ENCODE results near the gene ETV6. TPM values are rescaled to one million over a fixed set of nuclear protein-coding genes. Genes with fewer than 3 reads are reported as not detected.
A peak's percentile ranks its signal among the peaks of the same experiment; 100 is the strongest.

The ETV6 gene
- total RNA-seq, 1 experiment from 2014 or later, result 12.4 TPM

DNA sequence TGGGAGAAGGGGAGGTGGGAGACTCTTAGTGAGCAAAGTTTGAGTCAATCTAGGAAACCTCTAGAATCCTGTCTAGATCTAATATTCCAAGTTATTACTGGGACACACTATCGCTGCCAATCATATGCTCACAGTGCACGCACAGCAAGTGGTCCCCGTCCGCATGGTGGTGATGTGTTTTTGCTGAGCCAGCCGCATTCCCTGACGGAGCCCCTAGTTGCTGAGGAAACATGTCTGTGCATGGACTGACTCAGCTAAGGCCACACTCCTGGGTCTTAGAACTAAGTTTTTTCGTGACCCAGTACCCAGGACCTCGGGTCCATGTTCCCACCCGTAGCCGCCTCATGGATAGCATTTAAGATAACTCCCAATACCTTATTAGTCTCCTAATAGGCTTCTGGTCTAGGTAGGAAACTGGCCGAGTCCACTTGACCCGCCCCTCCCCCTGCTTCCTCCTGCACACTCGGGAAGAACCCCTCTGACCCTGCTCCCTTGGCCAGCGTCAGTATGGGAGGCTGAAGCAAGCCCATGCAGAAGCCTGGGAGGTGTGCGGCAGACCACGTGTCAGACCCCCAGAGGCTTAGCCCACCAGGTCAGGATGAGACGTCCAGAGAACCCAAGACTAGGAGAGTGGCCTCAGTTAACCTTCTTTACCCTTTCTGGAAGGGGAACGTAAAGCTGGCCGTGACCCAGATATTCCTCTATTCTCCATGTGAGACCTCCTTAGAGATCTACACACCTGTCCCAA lies 200.5 kb downstream of the ETV6 start:
- DNase-seq (ENCODE audit: low read depth), result no peak

DNA sequence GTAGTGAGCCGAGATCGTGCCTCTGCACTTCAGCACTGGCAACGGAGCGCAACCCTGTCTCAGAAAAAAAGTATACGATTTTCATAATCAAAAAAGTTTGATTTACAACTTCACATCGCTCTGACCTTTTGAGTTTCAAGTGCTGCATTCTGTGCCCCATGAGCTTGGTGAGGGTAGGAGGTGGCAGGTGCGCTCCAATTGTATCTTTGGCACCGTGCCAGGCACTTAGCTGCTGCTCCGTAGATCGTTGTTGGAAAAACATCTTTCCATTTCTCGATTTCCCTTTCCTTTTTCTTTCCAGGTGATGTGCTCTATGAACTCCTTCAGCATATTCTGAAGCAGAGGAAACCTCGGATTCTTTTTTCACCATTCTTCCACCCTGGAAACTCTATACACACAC lies 203.7 kb downstream of the ETV6 start:
- DNase-seq (ENCODE audit: low read depth), result no peak

DNA sequence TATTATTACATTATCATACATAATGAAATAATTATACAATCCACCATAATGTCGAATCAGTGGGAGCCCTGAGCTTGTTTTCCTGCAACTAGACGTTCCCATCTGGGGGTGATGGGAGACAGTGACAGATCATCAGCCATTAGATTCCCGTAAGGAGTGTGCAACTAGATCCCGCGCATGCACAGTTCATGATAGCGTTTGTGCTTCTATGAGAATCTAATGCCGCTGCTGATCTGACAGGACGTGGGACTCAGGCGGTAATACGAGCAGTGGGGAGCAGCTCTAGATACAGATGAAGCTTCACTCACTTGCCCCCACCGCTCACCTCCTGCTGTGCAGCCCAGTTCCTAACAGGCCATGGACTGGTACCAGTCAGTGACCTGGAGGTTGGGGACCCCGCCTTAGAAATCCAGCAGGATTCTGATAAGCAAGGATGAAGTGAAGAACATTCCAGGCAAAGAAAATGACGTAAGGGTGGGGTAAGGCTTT lies 204.6 kb downstream of the ETV6 start:
- DNase-seq (ENCODE audit: low read depth), result no peak

DNA sequence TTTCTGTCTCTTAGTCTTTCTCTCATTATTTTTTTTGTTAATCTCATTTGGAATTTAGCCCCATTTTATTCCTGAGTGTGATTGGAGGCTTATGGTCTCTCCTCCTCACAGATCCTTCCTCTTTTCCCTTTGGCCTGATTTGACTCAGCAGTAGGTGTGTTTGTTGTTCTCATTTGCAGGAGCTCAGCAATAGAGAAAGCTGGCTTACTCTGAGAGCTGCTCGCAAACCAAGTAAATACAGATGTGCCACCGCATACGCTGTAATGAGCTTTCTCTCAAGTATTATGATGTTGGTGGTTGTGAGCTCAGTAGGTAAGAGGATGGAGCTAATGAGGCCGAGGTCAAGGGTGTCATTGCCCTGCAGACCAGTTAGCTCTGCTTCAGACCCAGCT lies 206.5 kb downstream of the ETV6 start:
- DNase-seq (ENCODE audit: low read depth), result no peak

DNA sequence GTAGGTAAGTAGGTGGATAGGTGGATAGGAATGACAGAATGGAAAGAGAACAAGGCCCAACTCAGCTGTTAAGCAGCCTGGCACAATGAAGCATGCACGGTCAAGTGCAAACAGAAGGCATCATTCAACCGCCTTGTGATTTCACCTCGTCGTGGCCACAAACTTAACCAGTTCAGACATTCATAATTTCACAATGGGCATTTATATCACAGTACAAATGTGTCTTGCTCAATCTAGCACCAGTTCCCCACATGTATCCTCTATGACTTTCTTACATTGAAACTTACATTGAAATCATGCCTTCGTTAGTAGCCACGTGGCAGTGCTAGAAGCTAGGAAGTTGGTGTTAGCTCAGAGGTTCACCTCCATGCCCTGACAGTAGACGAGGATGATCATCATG lies 207.5 kb downstream of the ETV6 start:
- no peak for DNase-seq (ENCODE audit: low read depth)

DNA sequence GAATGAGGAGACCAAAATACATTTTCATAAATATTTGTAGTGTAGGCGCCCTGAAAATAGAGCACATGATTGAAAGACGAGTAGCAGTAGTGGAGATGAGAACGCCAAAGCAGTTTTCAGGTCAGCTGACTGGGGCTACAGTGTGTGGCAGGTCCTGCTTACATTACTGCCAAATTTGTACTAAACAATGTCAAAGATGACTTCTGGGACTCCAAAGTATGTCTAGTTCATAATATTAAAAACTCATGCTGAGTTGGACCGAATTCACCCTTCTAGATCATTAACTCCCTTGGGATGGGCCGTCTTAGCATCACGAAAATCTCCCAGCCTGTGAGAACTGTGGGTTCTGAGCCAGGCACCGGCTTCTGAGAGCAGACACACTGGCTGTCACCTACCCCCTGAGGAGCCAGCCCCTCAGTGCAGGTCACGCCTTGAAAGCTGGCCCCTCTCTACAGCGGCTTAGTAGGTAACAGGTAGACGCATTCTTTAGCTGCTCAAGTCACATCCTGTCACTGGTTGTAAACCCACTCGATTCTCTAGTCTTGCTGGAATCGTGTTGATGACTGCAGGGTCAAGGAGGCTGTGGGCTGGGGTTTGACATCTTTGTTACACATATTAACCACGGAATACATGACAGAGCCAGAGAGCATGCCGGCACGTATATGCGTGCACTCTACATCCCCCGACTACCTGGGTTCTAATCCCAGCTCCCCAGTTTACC lies 210.4 kb downstream of the ETV6 start:
- no peak for DNase-seq (ENCODE audit: low read depth)

DNA sequence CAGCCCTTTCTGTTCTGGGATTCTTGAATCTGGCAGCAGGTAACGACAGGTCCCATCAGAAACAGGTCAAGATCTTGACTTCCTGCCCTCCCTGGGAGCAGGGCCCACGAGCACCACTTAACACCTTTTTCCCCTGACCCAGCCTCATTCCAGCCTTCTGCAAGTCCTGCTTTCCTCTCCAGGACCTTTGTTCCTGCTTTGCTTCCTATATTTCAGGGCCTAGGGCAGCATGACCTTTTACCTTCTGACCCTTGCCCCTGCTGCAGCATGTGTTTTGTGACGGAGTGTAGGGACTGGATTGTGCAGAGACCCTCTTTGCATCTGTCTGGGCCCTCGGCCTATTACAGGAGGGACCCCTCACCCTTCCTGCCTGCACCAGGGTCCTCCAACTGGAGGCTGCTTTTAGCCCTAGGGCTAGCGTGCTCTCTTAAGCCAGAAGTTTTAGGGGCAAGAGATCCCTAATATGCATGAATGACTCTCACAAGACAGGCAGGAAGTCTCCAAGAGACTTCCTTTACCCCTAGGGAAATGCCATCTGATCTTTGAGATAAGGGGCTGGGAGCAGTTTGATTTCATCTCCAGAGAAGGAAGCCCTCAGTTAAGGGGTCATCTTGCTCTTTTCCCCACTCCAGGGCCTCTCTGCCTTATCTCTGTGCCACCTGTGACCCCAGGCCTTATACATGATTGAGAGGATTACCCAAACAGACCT lies 211.8 kb downstream of the ETV6 start:
- DNase-seq (ENCODE audit: low read depth), result no peak

DNA sequence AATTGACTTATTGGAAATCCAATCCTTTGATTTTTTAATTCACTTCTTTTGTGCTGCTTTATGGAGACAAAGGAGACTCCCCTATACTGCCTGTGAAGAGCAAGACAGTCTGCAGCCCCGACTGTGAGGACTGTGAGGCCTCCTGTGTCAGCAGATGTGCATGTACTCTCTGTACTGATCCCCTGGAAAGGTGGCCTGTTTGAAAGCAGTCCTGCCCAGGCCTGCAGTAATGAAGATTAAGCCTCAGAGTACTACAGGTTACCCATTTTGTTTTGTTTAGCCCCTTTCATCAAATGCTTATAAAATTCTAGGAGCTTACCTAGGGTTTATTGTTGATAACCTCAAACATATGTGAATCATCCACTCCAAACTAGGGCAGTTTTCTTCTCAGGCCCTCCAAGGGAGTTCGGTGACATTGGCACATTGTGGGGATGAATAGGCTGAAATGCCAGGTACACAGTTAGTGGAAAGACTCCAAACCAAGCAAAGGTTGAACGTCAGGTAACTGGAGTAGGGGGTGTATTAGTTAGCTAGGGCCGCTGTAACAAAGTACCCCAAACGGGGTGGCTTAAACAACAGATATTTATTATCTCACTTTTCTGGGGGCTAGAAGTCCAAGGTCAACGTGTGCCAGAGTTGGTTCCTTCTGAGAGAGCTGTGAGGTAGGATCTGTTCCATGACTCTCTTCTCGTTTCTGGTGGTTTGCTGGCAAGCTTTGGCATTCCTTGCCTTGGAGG lies 212.6 kb downstream of the ETV6 start:
- DNase-seq (ENCODE audit: low read depth), result no peak

DNA sequence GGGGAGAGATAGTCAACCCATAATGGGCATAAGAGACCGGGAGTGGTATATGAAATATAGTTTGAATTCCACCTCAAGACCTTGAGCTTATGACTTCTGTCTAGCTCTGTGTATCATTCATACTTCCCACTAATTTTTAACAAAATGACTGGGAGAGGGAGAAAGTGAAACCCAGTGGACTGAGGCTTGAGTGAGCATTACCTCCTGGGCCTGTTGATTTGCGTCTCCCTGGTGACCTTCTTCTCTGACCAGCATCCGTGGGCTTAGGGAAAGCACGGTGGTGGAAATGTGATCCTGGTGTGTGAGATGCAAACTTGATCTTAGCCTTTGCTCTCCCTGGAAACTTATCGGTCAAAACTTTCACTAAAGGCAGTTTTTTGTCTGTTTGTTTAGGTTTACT lies 213.3 kb downstream of the ETV6 start:
- DNase-seq (ENCODE audit: low read depth), result no peak

DNA sequence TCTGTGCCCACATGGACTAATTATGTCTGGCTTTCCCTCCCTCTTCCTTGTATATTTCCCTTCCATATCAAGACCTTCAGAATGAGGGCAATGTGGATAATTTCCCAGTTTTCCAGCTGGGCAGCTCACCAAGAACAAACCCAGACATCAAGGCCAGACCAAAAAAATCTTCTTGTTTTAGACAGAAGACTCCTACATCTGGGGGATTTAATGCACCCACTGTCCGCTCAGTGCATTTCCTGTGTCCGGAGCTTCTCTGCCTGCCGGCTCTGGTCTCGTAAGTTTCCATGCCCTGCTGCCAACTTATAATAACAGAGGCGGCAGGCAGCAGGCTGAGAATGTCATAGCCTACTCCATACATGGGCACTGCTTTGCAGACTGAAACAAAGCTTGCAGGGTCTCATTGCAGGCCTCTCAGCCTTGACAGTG lies 214.0 kb downstream of the ETV6 start:
- no peak for DNase-seq (ENCODE audit: low read depth)

DNA sequence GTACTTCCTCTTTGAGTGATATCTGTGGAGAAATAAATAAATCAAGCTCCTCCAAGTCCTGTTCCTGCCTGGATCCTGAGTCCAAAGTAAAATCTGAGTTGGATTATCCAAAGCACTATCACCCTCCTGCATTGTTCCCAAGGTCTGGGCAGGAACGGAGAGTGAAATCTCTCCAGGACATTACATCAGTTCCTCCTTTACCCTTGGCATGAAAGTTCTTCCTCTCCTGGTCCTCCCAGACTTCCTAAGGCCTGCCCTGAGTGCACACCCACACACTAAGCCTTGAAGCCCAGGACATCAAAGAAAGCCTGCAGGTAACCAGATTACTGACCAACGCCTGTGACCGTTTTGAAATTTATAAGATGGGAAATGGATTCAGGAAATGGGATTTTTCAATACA lies 214.5 kb downstream of the ETV6 start:
- no peak for DNase-seq (ENCODE audit: low read depth)

DNA sequence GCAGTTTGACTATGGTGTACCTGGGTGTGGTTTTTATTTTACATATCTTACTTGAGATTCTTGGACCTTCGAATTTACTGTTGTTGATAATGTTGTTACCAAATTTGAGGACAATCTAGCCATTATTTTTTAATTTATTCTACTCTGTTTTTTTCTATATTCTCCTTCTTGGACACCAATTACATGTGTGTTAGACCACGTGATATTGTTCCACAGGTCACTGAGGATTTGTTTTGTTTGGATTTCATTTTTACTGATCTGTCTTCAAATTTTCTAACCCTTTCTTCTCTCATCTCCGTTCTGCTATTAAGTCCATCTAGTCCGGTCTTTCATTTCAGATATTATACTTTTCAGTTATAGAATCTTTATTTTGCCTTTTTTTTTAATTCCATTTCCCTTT lies 216.3 kb downstream of the ETV6 start:
- no peak for DNase-seq (ENCODE audit: low read depth)

DNA sequence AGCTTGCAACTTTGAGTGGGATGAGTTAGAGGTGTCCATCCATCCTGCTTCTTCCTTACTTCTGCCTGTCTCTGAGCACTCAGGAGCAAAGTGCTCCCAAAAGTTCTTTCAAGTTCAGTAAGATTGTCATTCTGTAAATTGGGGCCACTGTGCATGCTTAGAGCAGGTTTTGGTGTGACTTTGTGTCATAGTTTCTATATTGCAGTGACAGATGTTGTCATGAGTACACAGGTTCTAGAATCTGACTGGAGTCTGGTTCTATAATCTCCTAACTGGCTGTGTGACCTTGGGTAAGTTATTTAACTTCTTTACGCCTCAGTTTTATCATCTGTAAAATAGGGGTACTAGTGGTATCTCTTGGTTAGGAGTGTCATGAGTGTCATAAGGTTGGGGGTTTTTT lies 218.6 kb downstream of the ETV6 start:
- no peak for DNase-seq (ENCODE audit: low read depth)

DNA sequence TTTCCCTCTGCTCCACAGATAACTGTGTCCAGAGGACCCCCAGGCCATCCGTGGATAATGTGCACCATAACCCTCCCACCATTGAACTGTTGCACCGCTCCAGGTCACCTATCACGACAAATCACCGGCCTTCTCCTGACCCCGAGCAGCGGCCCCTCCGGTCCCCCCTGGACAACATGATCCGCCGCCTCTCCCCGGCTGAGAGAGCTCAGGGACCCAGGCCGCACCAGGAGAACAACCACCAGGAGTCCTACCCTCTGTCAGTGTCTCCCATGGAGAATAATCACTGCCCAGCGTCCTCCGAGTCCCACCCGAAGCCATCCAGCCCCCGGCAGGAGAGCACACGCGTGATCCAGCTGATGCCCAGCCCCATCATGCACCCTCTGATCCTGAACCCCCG lies 219.9 kb downstream of the ETV6 start:
- DNase-seq (ENCODE audit: low read depth), result no peak

DNA sequence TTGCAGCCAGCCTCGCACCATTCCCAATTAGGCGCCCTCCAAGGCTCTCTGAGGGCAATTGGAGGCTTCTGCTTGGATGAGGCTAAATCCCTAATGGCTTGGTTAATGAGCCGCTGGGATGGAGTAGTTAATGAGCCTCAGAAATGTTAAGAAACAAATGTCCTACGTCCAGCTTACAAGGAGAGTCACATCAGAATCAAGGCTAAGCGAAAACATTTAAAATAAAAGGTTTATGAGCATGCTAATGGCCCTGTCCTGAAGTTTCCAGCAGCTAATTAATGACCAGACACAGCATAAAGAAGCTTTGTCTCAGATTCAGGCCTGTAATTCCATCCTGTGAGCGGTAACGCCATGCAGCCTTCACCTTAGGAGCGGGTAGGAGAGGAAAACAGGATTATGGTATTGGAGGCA lies 220.6 kb downstream of the ETV6 start:
- no peak for DNase-seq (ENCODE audit: low read depth)

DNA sequence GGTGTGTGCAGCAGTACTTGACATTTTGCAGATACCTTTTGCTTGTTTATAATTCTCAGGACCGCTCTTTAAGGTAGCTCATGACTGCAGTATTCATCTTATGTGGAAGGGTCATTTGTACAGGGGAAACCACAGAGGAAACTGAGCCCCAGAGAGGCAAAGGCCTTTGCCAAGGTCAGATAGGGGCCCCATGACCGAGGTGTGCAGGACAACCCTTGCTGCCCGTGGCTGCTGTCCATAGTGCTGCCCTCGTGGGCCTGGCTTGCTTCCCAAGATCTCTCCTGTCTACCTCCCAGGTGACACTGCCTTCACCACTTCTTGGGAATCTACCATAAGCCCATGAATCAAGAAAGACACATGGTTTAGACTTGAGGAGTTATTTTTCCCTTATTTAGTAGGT lies 222.6 kb downstream of the ETV6 start:
- no peak for DNase-seq (ENCODE audit: low read depth)

DNA sequence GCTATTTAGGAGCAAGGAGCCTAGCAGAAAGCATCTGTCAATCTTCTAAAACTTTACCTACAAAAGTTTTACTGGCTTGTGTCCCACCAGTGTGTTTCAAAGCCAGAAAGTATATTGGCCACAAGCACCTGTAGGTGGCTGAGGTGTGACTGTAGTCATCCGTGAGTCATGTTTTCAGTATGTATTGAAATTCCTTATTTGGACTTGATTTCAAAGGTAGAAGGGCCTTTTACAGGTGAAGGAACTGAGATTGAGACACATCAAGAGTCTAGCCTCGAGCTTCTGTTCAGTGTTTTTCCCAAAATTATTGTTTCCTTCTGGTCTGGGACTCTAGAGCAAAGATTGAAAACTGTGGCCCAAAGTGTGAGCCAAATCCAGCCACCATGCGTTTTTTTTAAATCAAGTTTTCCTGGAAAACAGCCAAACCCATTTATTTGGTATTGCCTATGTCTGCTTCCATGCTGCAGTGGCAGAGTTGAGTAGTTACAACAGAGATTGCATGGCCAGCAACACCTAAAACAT lies 226.0 kb downstream of the ETV6 start:
- no peak for DNase-seq (ENCODE audit: low read depth)

DNA sequence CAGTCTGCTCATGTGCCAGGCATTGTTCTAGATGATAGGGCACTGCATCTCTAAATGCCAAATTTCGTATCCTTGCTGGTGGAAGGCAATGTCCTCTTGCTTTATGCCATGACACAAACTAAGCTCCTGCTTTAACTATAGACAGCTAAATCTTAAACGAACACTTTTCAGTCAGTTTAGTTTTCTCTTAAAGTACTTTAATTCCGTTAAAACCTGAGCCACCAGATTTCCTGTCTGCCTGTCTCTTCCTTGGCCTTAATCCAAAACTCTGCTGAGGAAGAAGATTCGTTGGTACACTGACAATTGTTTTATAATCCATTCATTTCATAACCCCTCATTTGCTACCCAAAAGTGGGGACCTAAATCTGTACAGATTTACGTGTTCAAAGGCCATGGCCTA lies 226.8 kb downstream of the ETV6 start:
- DNase-seq (ENCODE audit: low read depth), result no peak

DNA sequence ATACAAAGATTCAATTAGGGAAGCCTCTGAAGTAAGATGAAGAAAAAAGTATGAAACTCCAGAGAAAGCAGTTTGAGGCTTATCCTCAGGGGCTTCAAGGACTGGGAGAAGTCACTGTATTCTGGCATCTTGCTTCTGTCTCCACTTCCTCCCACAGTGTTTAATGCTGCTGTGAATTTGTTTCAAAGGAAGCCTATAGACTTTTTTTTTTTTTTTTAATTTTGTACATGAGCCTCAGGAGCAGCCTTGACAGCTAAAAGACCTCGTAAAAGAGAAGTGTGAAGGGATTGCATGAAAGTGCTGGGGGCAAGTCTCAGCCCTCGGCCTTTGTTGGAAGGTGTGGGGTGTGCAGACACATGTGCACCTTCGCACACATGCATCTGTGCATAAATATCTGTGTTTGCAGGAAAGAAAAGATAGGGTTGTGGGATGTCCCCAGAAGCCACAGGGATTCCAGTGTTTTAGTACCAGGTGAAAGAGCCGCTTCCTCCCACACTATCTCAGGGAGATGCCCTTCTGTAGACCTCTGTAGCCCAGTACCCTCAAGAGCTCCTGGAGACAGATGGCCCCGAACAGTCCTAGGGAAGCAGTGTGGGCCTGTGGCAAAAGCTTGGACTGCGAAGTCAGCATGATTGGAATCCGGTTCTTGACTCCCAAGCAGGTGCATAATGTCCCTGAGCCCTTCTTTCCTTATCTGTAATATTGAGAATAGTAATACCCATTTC lies 227.8 kb downstream of the ETV6 start:
- no peak for DNase-seq (ENCODE audit: low read depth)

DNA sequence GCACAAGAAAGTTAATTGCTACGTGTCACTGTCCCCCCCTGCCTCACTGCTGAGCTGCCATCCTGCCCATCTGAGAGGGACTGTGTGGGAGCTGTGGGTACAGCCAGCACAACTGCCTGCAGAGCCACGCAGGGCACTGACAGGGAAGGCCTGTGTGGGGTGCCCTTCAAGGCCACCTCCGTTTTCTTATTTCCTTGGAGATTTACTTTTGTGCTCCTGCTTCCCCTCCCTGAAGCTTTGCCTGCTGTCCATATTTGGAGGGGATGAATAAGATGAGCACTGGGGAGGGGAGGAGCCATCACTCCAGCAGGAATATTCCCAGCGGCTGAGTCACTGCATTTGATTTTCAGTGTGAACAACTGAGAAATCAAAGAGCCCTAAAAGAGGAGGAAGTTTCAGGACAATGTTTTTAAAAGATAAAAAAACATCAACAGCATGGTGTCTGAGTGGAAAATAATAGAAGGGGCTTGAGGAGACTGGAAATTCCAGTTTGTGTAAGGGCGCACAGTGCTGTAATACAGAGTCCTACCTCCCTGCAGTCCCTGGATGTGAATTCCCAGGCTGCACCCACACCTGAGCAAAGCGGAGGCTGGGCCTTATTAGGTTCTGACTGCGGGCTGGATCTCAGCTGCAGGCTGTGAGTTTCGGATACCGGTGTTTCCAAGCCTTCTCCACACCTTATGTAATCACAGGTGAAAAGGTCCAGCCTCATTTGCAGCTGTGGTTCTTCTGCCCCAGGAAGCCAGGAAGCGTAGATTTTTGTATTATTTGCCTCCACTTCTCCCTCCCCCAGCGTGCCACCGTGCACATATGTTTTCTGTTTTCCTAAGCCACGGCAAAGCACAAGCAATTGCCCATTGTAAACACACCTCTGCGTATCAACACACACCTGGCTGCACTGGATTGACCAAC lies 228.7 kb downstream of the ETV6 start:
- peak; percentile 89 for DNase-seq (ENCODE audit: low read depth)
